Stimulated activated CD8-positive, alpha-beta memory T cell treated with anti-CD3 and anti-CD28 coated beads, Interleukin-12 subunit alpha, Interleukin-12 subunit beta, amount 100 ng/mL, for 1 hour (primary cell): ENCODE results near the gene GMCL1.
"Not testable (repeated sequence)": the region's sequence is repeated elsewhere in the genome, so short reads cannot be mapped to it uniquely, and the experiment has no call there.

ENCODE experiments used
- DNase-seq: peaks from one replicate; pipeline ENCODE4 v3.0.0-alpha.2; 2020; ENCODE audit warnings: low read depth

GMCL1 gene

DNA sequence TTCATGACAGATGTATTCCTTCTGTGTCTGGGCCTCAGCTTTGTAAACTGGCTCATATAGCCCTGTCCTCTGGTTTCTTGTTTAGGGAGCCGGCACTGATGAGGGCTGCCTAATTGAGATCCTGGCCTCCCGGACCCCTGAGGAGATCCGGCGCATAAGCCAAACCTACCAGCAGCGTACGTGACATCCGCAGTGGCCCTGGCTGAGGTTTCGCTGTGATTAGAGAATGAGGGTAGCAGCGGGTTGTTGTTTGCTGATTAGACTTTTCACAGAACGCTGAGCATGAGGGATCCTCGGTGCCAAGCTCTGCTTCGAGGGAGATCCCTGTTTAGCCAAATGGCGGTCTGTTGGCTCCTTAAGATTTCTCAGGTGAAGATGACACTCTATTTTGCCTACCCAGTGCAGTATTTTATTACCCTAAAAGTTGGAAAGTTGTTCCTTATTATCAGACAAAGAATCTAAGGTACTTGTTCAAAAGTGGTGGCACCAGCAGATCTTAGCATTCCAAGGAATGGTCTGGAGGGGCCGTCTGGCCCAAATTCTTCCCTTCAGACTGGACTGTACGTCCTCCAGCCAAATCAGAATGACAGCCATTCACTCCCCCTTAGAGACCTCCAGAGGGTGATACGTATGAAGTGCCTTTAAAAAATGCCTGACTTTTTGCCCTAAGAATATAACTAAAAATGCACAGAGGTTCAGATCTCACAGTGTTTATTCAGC, 21.5 kb upstream of the GMCL1 start:
- no peak for DNase-seq

DNA sequence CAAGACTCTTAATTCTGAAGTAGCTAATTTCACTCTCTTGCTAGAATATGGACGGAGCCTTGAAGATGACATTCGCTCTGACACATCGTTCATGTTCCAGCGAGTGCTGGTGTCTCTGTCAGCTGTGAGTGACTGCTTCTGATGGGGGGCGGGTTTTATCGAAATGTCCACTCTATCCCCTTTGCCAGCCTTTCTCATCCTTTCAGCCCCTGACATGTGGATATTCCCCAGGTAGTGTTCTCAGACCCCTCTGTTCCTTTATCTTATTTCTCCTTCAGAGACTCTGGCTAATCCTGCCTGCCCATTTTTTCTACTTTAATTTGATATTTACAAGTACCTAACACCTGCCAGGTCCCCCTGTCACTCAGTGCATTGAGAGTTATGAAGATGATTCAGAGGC, 18.9 kb upstream of the GMCL1 start:
- no peak for DNase-seq

DNA sequence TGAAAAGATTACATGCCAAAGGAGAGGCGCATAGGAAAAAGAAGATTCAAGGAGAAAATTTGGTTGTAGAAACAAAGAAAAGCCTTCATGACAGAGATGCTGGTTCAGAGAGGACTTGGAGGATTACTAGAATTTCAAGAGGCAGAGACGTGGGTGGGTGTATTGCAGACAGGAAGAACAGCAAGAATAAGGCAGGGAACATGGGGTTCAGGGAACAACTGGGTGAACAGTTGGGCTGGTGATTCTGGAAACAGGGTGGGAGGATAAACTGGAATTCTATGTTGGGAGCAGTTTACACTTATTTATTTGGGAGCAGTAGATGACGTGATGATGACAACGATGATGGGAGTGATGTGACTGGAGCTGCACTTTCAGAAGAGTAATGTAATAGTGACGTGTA, 18.4 kb upstream of the GMCL1 start:
- DNase-seq = no peak

DNA sequence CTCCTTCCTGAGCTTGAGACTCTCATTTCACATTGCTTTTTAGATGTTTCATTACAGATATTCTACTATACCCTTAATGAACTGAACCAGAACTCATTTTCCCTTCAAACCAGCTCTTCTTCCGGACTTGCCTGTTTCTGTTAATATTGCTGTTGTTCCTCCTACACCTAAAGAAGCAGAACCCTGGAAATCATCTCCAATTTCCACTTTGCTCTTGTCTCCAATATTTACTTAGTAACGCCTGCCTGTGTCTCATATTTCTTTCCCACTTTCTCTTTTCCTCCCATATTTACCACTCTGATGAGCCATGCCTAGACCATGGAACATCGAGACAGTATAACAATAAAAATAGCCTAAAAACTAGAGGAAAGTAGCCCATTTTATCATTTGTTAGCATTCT, 17.9 kb upstream of the GMCL1 start:
- DNase-seq = no peak

DNA sequence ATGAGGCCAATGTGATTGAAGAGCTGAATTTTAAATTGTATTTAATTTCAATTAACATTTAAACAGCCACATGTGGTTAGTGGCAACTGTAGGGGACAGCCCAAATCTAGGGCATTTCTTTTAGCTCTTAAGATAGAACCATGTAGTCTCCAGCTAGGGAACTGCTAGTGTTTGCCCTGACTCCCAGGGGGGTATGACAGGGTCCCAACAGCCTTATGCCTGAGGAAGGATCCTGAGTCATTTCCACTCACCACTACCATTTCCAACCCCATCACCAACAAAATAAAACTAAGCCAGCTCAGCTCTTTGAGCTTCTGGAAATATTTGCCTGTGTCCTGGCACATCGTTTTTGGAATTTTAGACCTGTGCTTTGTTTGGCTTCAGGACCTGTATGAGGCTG, 13.7 kb upstream of the GMCL1 start:
- DNase-seq = no peak

DNA sequence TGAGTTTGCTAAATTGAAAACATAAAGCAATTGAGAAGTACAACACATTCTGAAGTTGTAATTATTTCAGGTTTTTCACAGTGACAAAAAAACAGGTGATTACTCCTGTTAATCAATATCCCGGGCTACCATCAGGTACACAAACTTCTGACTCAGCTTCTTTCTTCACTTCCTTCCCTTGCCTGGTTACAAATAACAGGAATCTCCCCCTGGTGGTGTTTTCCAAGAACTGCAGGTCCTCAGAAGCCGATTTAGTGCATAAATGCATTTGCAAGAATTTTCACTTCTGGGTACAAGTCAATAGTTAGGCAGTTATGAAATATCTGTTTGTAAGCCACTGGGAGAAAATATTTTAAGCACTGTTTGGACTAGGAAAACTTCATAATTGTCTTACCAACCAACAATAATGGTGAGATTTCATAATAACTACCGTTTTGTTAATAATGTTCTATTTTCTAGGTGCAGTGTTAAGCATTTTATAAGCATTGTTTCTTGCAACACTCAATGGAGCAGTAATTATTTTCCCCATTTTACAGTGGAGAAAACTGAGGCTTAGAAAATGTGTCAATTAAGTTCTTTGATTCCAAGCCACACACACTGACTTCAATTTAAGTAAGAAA, 12.4 kb upstream of the GMCL1 start:
- DNase-seq = peak; percentile 57

DNA sequence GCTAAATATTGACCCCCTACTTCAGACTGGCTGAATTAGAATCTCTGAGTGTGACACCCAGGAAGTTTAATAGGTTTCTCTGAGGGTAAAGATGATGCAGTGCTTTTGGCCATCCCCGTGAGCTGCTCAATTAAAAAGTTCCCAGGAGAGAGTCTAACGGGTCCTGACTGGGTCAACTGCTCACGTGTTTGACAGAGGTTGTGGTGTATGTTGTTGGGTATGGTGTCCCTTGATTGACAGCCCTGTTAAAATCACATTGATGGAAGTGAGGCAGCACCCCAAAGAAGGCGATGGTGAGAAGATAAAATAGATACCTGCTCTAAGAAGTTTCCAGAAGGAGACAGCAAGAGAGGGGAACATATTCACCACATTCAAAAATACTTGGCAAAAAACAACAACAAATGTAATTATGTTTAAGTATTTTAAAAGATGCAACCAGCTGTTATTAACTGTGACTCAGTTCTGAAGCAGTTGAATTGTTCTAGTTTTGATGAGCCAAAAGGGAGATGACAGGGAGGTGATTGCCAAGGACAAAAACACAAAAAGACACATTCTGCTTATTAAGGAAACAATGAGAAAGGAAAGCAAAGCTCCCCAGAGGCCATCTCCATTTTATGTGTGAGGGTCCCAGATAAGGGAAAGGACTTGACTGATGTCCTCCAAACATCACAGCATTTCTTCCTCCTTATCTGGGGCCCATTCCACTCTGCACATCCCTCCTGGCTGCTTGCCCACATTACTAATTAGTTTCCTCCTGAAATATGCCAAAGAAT, 11.5 kb upstream of the GMCL1 start:
- no peak for DNase-seq

DNA sequence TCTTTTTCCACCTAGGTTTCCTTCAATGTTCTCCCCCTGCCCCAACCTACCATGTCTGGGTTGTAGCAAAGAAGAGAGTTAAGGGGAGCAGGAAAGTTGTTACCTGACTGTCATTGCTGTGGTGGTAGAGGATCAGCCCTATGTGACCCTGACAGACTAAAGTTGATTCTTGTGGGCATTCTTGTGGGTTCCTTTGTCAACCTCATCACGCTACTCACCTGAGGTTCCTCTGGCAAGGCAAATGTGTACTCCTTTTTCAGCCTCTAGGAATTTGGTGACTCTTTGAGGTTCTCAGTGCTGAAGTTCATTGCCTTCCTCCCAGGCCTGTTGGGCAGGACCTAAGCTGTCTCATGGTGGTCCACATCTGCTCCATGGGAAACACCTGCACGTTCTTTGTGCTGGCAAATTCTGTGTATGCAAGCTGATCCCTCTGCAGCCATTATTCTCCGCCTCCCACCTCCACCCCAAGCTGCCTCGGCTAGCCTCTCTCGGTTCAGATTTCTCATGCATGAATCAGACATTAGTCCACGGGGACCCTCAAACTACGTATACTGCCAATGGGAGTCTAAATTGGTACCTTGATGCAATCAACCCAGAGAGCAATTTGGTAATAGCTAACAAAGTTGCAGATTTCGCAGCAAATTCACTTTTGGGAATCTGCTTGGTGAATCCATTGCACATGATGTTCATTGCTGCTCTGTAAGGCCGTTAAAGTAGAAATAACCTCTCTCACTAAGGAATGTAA, 1.5 kb upstream of the GMCL1 start:
- DNase-seq = no peak

DNA sequence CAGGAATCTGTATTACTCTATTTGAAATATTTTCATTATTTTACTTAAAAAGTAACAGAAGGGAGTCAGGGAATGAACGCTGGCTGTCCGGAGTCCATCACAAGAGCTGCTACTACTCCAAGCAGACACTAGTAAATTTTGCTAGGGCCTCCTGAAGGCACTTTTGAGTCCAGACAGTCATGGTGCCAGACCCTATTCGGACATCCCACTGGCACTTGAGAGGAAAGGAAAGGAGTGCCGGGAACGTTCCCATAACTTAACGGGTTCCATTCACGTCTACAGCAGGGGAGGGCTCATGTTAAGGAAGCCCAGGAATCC, 563 bp upstream of the GMCL1 start:
- DNase-seq = no peak

DNA sequence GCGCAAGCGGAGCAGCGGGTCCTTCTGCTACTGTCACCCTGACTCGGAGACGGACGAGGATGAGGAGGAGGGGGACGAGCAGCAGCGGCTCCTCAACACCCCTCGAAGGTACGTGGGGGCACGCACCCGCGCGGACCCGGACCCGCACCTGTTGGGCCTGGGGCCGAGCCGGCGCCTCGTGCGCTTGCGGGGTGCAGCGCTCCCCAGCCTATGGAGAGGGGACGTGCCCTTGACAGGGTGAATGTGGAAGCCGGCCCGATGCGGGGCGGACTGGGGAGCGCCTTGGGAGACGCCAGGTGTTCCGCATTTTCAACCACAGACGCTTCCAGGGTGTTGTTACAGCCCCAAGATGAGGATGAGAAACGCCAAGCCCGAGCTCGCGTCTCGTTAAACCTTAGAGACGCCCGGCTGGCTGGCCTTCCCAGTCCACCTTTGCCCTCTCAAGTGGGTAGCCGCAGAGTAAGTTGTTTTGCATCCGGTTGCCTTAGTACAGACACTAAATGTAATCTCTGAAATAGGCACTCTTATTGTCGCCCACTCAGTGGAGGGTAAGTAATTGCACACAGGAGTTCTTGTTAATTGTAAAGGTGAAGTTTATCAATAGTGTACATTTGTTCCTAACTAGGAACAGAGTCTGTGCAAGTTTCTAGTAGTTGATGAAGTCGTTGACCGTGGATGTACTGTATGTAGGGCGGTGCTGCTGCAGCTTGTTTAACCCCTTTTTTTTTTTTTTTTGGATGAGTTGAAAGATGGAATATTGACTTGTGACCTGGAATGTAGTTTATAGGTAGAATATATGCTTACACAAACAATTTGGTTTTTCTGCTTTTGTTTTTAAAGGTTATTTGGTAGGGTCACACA, 815 bp downstream of the GMCL1 start:
- peak; percentile 14 for DNase-seq

DNA sequence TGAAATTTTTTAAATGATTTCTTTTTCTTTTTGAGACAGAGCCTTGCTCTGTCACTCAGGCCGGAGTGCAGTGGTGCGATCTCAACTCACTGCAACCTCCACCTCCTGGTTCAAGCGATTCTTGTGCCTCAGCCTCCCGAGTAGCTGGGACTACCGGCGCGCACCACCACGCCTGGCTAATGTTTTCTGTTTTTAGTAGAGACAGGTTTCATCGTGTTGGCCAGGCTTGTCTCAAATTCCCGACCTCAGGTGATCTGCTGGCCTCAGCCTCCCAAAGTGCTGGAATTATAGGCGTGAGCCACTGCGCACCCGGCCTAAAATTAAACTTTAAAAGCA, 1.4 kb downstream of the GMCL1 start:
- DNase-seq = not testable (repeated sequence)

DNA sequence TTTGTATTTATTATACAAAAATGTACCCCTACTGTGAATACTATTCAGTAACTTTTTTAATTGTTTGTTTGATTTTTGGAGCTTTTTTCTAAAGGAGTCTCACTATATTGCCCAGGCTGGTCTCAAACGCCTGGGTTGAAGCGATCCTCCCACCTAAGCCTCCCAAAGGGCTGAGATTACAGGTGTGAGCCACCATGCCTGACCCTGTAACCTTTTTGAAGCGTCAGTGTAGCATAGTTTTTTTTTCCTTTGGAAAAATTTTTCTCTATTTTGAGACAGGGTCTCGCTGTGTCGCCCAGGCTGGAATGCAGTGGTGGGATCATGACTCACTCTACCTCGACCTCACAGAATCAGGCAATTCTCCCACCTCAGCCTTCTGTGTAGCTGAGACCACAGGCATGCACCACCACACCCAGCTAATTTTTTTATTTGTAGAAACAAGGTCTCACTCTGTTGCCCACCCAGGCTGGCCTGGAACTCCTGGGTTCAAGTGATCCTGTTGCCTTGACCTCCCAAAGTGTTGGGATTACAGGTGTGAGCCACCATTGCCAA, 2.0 kb downstream of the GMCL1 start:
- DNase-seq = no peak

DNA sequence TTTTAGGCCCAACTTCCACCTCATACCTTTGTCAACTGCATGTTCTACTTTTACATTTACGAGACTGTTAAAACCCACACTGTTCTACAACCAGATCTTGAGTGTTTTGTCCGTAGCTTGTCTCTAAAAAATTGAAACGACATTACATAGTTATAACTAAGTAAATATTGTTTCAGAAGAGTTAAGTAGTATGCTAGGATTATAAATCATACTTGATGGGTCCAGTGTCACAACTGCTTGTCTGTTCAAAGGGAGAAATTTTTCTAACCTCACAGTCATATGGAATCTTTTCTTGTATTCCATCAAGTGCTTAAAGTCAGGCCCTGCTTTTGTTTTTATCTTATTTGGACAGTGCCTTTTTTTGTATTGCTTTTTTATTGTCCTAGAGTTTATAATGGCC, 4.3 kb downstream of the GMCL1 start:
- no peak for DNase-seq

DNA sequence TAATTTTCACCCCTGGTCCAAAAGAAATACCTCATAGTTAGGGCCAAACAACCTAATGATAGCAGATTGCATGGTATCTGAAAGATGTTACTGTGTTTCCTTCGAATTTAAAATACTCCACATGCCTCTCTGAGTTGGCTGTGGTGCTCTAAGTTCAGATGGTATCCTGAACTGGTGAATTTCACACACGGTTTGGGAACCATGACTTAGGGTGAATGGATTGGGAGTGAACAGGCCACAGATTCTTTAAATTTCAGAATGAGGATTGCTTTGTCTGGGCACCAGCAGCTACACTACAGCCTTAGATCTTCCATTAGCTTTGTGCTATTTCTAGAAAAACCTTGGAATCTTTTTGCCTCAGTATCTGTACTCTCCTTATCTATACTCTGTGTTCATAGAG, 6.2 kb downstream of the GMCL1 start:
- DNase-seq = no peak

DNA sequence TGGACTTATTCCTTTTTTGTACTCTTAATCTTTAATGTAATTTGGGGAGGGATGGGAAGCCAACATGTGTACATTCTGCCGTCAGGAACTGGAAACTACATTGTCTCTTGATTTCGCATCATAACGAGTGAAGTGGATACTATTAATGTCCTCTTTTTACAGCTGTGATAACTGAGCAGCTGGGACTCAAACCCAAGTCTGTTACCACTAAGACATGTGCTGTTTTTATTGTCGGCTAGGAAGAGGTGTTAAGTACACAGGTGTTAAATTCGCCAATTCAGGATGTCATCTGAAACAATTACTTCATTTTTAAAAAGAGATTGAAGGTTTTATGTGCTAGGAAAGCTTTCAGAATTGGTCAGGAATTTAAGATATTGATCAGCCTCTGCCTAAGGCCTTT, 6.9 kb downstream of the GMCL1 start:
- no peak for DNase-seq

DNA sequence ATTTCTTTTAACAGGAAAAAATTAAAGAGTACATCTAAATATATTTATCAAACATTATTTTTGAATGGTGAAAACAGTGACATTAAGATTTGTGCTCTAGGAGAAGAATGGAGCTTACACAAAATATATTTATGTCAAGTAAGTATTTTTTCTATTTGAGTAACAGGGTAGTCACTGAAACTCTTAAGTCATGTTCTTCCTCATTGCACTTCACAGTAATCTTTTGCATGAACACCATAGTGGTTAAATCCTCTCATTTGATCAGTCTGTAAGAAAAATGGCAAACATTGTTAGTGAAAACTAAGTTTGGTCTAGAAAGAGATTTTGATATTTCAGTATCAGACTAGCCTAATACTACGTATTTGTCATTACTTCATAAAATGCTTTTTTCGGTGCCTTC, 8.1 kb downstream of the GMCL1 start:
- DNase-seq = no peak

DNA sequence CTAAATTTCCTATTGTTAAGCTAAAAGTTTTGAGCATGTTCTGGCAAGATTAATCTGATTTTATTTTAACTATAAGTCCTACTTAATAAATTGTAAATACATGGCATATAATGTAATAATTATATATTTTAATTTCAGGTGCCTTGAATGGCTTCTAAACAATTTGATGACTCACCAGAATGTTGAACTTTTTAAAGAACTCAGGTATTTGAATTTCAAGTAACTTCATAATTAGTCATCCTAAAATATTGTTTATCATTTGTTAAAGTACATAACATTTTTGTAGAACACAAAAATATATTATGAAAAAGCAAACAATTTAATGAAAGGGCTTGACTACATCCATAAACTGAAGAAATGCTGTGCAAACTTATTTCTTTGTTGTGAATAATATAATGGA, 14.5 kb downstream of the GMCL1 start:
- no peak for DNase-seq

DNA sequence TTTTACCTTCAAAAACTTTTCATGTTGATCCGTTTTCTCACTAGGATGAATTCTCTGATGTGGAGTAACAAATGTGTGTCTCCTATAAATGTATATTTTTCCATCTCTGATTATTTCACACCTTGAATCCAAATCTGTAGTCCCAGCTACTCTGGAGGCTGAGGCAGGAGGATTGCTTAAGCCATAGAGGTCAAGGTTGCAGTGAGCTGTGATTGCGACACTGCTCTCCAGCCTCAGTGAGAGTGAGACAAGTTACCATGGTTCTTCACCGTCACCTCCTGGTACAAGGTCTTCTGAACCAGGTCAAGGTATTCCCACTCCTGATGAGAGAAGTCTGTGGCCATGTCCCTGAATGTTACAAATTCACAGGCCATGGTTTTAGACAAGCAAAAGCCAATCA, 15.1 kb downstream of the GMCL1 start:
- no peak for DNase-seq

DNA sequence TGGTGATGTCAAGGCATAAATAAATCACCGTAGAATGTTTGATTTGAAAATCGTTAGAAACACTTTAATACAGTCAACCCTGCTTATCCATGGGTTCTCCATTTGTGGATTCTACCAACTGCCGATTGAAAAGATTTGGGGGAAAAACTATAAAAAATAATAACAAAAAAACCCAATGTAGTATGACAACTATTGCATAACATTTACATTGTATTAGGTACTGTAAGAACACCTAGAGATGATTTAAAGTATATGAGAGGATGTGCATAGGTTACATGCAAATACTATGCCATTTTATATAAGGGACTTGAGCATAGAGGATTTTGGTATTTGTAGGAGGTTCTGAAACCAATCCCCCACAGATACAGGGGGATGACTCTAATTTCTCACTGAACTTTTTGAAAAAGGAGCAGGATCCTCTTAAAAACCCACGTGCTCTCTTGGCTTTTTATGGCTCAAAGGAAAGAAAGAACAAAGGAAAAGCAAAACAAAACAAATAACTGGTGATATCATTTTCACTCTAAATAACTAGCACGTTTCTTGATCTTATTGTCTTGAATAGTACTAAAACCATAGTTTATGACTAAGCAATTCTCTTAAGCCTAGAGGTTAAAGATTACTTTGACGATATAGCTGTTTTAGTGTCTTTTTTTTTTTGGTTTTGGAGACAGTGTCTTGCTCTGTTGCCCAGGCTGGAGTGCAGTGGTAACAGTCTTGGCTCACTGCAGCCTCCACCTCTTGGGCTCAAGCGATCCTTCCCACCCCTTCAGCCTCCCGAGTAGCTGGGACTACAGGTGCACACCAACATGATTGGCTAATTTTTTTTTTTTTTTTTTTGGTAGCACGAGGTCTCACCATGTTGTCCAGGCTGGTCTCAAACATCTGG, 17.0 kb downstream of the GMCL1 start:
- DNase-seq = no peak

DNA sequence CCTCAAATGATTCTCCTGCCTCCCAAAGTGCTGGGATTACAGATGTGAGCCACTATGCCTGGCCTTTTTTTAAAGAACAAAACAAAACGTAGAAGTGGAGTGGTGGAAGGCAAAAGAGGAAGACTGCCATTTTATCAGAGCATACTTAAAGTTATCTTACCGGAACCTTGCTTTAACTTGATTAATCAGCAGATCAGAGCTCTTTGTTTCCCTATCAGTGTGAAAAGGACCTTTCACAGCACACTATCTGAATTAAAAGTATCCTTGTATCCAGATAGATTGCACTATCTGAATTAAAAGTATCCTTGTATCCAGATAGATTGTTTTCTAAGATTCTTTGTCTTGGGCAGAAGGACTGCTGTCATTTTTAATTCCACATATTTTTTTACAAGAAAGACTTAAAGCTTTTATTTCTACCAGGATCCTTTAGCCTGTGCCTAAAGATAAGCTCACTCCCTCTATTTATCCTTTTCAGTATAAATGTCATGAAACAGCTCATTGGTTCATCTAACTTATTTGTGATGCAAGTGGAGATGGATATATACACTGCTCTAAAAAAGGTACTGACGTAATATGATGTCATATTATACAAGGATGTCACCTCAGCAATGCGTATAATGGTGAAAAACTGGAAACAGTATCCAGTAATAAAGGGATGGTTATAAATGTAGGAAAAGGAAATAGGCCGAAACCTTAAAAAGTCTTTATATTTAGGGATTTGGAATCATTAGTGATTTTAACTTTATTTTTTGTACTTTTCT, 17.8 kb downstream of the GMCL1 start:
- no peak for DNase-seq
